Activated naive CD4-positive, alpha-beta T cell treated with Interleukin-2 at 50 U/mL for 16 hours (primary cell): ENCODE data around the gene PLA1A.
"Not testable (repeated sequence)": the region's sequence is repeated elsewhere in the genome, so short reads cannot be mapped to it uniquely, and the experiment has no call there.

Experiments used
- DNase-seq: peaks from one replicate; pipeline ENCODE4 v3.0.0-alpha.2; 2020

The PLA1A gene

DNA sequence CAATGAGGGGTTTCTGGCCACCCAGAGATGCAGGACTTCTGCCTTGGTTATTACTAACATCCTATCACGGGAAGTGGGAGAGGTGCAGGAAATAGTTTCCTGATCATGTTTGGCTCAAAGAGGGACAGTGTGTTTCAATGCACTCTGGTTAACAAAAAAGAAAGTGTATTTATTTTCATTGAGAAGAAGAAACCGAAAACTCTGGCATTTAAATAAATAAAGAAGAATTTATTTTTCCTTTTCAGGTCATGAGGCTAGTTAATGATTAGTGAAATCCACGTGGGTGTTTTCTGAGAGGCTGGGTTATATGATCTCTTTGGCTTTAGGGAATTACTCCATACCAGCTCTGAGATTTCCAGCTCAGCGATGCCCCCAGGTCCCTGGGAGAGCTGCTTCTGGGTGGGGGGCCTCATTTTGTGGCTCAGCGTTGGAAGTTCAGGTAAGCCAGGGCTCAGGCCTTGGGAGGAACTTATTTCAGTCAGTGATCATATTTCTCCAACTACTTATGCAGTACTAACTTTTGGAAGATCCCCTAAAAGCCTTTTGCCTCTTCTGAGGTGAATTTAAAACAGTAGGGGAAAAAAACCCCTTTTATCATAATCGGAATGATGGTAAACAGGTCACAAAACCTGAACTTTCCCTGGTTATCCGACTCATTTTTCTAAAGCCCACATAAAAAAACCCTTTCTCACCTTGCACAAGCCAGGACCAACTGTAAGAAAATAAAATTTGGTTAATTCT, at the start of gene PLA1A:
TSS of gene PLA1A (plus strand) at position 338 of the 741 bp plus-strand sequence. CDS start at position 367, 29 bp downstream.
- DNase-seq, result no peak

DNA sequence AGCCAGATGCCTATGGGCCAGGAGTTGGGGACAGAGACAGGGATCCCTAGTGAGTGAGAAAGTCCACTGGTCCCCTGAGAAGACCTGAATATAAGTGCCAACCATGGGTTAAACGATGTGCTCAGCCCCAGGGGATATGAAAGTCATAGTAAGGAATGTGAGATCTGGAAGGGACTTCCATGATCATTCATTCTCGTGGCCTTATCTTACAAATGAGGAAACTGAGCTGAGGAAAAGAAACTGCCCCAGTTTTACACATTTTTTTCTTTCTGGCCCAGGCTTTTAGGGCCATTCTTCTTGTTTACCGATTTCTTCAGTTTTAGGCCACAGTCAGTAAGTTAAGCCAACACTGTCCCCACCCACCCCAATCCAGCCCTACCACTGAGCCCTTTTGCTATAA, 49.3 kb upstream of the PLA1A start:
- no peak for DNase-seq

GRCh38 chr3:119550192-119550910, 47.3 kb upstream of the PLA1A start:
- no peak for DNase-seq

DNA sequence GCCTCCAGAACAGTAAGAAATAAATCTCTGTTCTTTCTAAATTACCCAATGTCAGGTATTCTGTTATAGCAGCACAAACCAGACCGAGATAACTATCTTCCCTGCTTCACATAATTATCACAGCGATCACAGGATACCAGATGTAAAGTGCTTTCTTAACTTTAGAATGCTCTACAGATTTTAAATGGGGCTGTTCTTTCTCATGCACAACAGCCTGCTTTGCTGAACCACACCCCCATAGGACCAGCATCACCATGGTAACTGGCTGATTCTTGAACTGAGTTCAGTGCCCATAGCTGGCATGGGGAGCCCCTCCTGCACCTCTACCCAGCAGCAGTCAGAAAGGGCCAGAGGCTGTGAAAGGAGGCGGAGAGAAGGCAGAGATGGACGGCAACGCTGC, 46.1 kb upstream of the PLA1A start:
- DNase-seq, result no peak

DNA sequence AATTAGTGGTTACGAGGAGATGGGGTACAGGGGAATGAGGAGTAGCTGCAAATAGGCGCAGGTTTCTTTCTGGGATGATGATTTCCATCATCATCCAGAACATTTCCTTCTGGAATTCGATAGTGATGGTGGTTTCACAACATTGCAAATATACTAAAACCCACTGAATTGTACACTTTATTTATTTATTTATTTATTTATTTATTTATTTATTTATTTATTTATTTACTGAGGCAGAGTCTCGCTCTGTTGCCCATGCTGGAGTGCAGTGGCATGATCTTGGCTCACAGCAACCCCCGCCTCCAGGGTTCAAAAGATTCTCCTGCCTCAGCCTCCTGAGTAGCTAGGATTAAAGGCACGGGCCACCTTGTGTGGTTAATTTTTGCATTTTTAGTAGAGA, 44.8 kb upstream of the PLA1A start:
- not testable (repeated sequence) for DNase-seq

- DNase-seq, result no peak
Measured at GRCh38 chr3:119553823-119554415, 43.8 kb upstream of the PLA1A start.

- DNase-seq, result no peak
Measured at GRCh38 chr3:119555309-119555735, 42.4 kb upstream of the PLA1A start.

- no peak for DNase-seq
Measured at GRCh38 chr3:119555929-119556328, 41.8 kb upstream of the PLA1A start.

- no peak for DNase-seq
Measured at GRCh38 chr3:119557192-119557876, 40.4 kb upstream of the PLA1A start.

DNA sequence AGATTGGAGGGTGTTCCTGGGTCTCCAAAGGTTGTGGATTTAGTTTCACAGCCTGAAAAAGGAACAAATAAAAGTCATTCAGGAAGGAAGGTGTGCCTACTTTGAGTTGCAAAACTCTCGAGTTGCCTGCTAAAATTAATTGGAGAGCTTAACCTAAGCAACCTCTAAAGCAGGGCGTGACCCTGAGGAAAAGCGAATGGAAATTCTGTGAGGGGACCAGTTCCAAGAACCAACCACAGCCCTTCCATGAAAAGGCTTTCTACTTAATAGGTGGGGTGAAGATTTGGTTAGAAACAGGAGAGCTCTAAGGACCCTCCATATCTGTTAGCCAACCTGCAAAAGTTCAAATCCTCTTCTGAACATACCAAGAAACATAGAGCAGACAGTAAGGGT, 39.8 kb upstream of the PLA1A start:
- DNase-seq, result no peak

DNA sequence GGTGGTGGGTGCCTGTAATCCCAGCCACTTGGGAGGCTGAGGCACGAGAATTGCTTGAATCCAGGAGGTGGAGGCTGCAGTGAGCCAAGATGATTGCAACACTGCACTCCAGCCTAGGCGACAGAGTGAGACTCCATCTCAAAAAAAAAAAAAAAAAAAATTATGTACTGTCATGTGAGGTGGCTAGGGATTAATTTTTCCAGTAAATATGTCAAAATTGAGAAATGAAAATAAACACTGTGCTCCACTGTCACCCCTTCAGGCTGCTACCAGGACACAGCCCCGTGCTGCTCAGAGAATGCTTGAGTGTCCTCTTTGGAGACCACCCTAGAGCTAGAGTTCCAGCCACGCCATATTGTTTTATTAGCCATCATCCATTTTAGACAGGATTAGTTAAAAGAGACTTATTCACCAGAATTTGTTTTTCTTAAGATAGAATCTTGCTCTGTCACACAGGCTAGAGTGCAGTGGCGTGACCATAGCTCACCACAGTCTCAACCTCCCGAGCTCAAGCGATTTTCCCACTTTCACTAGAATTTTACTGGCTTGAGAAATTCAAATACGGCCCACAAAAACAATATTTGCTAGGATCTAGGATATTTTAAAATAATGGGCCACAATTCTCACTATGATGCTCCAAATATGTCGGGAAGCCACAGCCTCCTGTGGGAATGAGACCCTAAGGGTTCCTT, 38.9 kb upstream of the PLA1A start:
- no peak for DNase-seq

DNA sequence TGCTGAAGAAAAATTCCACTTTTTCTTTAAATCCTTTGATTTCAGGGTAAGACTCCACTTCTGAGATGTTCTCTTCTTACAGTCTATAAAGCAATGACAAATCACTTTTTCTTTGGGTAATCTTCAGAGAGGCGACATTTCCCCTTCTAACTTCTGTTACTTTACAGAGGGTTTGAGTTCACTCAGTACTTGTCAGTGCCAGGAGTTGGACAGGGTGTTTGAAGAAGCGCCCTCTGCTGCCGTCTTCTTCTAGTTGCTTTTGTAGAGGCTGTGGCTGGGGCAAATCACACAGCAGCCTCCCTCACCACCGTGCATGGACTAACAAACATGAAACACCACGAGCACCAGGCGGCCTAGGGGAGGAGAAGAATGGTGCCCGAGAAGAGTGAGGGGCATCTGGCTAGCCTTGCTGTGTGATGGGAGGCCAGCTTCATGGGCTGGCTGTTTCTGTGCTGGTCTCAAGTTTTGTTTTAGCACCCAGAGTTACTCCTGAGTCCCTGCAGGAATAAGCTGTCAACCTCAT, 38.2 kb upstream of the PLA1A start, which contains the start of gene CD80:
TSS of gene CD80 (minus strand) at position 174 of the 523 bp plus-strand sequence. CDS start 1,886 bp downstream, outside the sequence.
- peak; percentile 69 for DNase-seq

DNA sequence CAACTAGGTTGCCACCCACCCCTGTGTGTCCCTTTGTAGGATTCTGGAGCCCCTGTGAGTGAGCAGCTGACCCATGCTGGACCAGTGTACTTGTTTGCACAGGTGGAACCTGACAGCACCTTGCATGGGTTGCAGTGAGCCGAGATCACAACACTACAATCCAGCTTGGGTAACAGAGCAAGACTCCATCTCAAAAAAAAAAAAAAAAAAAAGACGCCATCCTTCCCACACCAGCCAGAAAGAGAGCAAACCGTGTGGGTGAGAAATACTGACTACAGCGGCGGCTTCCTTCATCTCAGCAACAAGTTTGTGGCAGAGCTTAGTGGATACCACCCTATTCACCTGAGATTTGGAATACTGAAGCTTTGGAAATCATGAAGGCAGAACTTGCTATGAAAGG, 37.5 kb upstream of the PLA1A start:
- DNase-seq, result no peak

- DNase-seq, result peak; percentile 62
Measured at GRCh38 chr3:119562307-119562961, 35.3 kb upstream of the PLA1A start.

DNA sequence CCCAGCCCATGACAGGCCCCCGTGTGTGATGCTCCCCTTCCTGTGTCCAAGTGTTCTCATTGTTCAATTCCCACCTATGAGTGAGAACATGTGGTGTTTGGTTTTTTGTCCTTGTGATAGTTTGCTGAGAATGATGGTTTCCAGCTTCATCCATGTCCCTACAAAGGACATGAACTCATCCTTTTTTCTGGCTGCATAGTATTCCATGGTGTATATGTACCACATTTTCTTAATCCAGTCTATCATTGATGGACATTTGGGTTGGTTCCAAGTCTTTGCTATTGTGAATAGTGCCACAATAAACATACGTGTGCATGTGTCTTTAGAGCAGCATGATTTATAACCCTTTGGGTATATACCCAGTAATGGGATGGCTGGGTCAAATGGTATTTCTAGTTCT, 34.4 kb upstream of the PLA1A start:
- DNase-seq, result not testable (repeated sequence)

GRCh38 chr3:119569156-119569555, 28.5 kb upstream of the PLA1A start:
- DNase-seq, result no peak

- no peak for DNase-seq
Measured at GRCh38 chr3:119570229-119570628, 27.5 kb upstream of the PLA1A start.

DNA sequence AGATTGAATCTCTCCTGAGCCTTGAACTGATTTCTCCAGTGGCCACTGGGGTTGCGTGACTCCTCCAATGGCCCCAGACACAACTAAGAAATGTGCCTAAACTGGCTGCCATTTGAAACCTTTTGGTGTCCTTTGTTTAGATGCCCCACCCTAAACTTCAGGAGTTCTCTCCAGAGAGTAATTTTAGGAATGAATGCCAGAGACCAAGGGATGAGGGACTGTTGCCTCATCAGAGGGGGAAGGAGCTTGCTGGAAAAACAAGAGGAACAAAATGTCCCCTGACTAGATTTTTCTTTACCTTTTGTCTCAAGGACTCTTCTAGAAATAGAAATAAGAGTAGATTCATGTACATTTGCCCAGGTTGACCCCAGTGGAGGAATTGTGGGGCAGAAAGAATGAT, 26.5 kb upstream of the PLA1A start:
- no peak for DNase-seq

DNA sequence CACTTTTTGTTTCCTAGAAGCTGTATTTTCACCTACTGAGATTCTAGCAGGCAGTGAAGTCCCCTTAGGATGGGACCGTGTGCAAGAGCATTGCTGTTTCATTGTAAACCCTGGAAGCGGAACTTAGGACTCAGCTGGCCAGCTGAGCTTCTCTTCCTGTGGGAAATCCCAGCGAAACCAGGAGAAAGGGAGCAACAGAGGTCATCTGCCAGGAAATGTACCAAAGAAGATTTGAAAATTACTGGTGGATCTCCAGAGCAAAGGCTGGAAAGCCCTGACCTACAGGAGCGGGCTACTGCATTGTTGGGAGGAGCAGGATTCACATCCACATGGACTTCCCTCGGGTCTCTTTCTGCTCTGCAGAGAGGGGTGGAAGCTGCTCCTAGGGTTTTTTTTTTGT, 26.0 kb upstream of the PLA1A start:
- DNase-seq, result no peak

DNA sequence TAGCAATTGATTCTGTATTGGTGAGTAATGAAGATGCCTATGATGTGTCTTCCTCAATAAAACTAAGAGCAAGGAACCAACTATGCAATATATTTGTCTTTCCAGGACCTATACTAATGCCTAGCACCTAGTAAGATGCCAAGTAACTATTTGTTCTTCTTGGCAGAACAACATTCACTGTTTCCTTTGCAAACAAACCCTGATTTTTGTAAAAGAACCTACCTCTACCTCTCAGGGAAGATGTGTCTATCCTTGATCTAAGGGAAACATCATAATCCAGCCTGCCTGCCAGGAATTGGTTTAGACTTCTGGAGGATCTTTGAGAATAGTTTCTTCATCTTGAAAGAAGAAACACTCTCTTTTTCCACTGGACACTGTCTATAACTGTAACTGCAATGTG, 22.2 kb upstream of the PLA1A start:
- DNase-seq, result no peak

- DNase-seq, result peak; percentile 70
Measured at GRCh38 chr3:119579366-119580066, 18.2 kb upstream of the PLA1A start, which contains the start of gene ADPRH. Gene ADPRH (plus strand): TSS chr3:119579492. CDS start chr3:119582170, 2,678 bp downstream.
